Loucy (cell line): ENCODE results near the gene SPATS2.

Experiments used
- H2AFZ ChIP-seq: fragments of 200-600 bp; sonication (generic); 2 replicates; pipeline ENCODE4 v1.6.0; 2016; ENCODE audit warnings: antibody characterized with exemption, mild to moderate bottlenecking, low read length, moderate library complexity
- H3F3A ChIP-seq: fragments of 200-600 bp; 2 replicates; pipeline ENCODE4 v1.6.0; 2016; ENCODE audit warnings: antibody characterized with exemption, low read depth, mild to moderate bottlenecking
- H3K27me3 ChIP-seq: fragments of 200-600 bp; sonication (generic); 2 replicates; pipeline ENCODE4 v1.6.1; 2014; ENCODE audit warnings: low read length, mild to moderate bottlenecking; ENCODE audit not compliant: insufficient read depth, poor library complexity, severe bottlenecking
- H3K36me3 ChIP-seq: fragments of 200-600 bp; sonication (generic); 2 replicates; pipeline ENCODE4 v1.6.1; 2016; ENCODE audit warnings: low read length; ENCODE audit not compliant: insufficient read depth
- H3K4me1 ChIP-seq: fragments of 200-600 bp; sonication (generic); 2 replicates; pipeline ENCODE4 v1.5.1; 2014; ENCODE audit warnings: low read length, mild to moderate bottlenecking; ENCODE audit not compliant: insufficient read depth, poor library complexity, severe bottlenecking
- H3K4me2 ChIP-seq: fragments of 200-600 bp; sonication (generic); 2 replicates; pipeline ENCODE4 v1.6.0; 2014; ENCODE audit warnings: antibody characterized with exemption, low read length, low read depth, mild to moderate bottlenecking; ENCODE audit not compliant: poor library complexity, severe bottlenecking
- H3K4me3 ChIP-seq: fragments of 200-600 bp; sonication (generic); 2 replicates; pipeline ENCODE4 v1.5.1; 2014; ENCODE audit warnings: low read length, mild to moderate bottlenecking, mixed read lengths; ENCODE audit not compliant: poor library complexity, severe bottlenecking
- H3K79me2 ChIP-seq: fragments of 200-600 bp; sonication (generic); 2 replicates; pipeline ENCODE4 v1.6.1; 2014; ENCODE audit warnings: low read length; ENCODE audit not compliant: insufficient read depth
- H3K9ac ChIP-seq: fragments of 200-600 bp; sonication (generic); 2 replicates; pipeline ENCODE4 v1.6.0; 2014; ENCODE audit warnings: mild to moderate bottlenecking, low read depth, low read length, moderate library complexity; ENCODE audit not compliant: poor library complexity, severe bottlenecking
- H3K9me2 ChIP-seq: fragments of 200-600 bp; sonication (generic); replicated peaks from 2 replicates; pipeline ENCODE4 v1.6.1; 2016; ENCODE audit warnings: low read depth, low read length, mixed read lengths
- H3K9me3 ChIP-seq: fragments of 200-600 bp; sonication (generic); 2 replicates; pipeline ENCODE4 v1.6.1; 2014; ENCODE audit warnings: mild to moderate bottlenecking, antibody characterized with exemption, low read length, low read depth; ENCODE audit not compliant: insufficient read depth
- H4K20me1 ChIP-seq: fragments of 200-600 bp; sonication (generic); 2 replicates; pipeline ENCODE4 v1.6.0; 2014; ENCODE audit warnings: antibody characterized with exemption, low read length, mild to moderate bottlenecking; ENCODE audit not compliant: insufficient read depth, poor library complexity, severe bottlenecking
- EZH2phosphoT487 ChIP-seq: fragments of 200-600 bp; IDR thresholded peaks from 2 replicates; pipeline ENCODE4 v1.6.1; 2018; ENCODE audit warnings: antibody characterized with exemption, mild to moderate bottlenecking, moderate library complexity, borderline replicate concordance
- TF ChIP-seq, protein P1 (sequence below): fragments of 200-600 bp; sonication (generic); conservative IDR thresholded peaks from 2 replicates; pipeline ENCODE4 v1.5.1; 2014; ENCODE audit warnings: mild to moderate bottlenecking, antibody characterized with exemption, low read length

SPATS2 gene

DNA sequence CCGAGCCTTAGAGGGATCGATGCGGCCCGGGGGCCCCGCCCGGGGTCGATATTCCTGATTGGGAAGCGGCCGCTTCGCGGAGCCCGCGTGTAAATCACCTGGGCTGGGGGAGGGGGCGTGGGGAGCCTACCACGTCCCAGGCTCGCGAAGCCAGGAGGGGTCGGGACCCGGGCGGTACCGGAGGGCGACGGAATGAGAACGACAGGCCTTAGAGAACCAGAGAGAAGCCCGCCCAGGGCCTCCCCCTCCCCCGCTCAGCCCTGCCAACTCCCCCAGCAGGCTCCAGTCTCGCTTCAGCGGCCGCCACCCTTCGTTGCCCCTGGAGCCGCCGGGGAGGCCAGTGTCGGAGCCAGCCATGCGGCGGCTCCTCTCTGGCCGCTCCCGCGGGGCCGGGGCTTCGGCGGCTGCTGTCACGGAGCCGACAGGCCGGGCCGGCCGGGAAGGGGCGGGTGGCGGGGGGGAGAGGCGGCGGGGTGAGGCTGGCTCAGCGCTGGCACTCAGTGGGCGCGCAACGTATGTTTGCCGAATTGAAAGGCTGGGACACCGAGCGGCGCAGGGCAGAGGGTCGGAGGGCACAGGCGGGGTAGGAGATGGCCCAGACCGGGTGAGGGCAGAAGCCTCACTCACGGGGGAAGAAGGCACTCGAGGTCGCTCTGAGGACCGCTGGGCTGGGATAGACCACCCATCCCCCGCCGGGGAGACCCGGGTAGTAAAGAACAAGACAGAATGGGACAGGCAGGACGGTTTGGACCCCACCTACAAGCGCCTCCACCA is 22.0 kb upstream of the SPATS2 start:
- no peaks in the 10 kb centered on the region for H3K79me2 ChIP-seq
- H2AFZ ChIP-seq, result no peak overlapping the region
- no peak overlapping the region for H3K9ac ChIP-seq
- no peak overlapping the region for H3K4me2 ChIP-seq
- H3K4me1 ChIP-seq, result peaks cover 5% of the 10 kb centered on the region
- no peaks in the 10 kb centered on the region for H3F3A ChIP-seq
- H4K20me1 ChIP-seq, result no peaks in the 10 kb centered on the region
- H3K4me3 ChIP-seq, result no peak overlapping the region
- H3K27me3 ChIP-seq, result no peaks in the 10 kb centered on the region
- H3K9me2 ChIP-seq, result no peaks in the 10 kb centered on the region
- TF ChIP-seq, protein P1, sequence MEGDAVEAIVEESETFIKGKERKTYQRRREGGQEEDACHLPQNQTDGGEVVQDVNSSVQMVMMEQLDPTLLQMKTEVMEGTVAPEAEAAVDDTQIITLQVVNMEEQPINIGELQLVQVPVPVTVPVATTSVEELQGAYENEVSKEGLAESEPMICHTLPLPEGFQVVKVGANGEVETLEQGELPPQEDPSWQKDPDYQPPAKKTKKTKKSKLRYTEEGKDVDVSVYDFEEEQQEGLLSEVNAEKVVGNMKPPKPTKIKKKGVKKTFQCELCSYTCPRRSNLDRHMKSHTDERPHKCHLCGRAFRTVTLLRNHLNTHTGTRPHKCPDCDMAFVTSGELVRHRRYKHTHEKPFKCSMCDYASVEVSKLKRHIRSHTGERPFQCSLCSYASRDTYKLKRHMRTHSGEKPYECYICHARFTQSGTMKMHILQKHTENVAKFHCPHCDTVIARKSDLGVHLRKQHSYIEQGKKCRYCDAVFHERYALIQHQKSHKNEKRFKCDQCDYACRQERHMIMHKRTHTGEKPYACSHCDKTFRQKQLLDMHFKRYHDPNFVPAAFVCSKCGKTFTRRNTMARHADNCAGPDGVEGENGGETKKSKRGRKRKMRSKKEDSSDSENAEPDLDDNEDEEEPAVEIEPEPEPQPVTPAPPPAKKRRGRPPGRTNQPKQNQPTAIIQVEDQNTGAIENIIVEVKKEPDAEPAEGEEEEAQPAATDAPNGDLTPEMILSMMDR, result no peak
- no peaks in the 10 kb centered on the region for H3K9me3 ChIP-seq
- H3K36me3 ChIP-seq, result no peaks in the 10 kb centered on the region

- H3F3A ChIP-seq, result no peaks in the 10 kb centered on the region
- no peaks in the 10 kb centered on the region for H4K20me1 ChIP-seq
- H3K79me2 ChIP-seq, result no peaks in the 10 kb centered on the region
- no peak overlapping the region for H3K9ac ChIP-seq
- H3K4me2 ChIP-seq, result no peak overlapping the region
- H3K9me3 ChIP-seq, result no peaks in the 10 kb centered on the region
- H3K9me2 ChIP-seq, result no peaks in the 10 kb centered on the region
- H3K4me1 ChIP-seq, result peaks cover 5% of the 10 kb centered on the region
- no peak overlapping the region for H3K4me3 ChIP-seq
- no peaks in the 10 kb centered on the region for H3K27me3 ChIP-seq
- H3K36me3 ChIP-seq, result no peaks in the 10 kb centered on the region
- TF ChIP-seq, protein P1, result no peak
- TF ChIP-seq EZH2phosphoT487, result no peak
- no peak overlapping the region for H2AFZ ChIP-seq
Observed at GRCh38 chr12:49345825-49346658, 21.2 kb upstream of the SPATS2 start.

DNA sequence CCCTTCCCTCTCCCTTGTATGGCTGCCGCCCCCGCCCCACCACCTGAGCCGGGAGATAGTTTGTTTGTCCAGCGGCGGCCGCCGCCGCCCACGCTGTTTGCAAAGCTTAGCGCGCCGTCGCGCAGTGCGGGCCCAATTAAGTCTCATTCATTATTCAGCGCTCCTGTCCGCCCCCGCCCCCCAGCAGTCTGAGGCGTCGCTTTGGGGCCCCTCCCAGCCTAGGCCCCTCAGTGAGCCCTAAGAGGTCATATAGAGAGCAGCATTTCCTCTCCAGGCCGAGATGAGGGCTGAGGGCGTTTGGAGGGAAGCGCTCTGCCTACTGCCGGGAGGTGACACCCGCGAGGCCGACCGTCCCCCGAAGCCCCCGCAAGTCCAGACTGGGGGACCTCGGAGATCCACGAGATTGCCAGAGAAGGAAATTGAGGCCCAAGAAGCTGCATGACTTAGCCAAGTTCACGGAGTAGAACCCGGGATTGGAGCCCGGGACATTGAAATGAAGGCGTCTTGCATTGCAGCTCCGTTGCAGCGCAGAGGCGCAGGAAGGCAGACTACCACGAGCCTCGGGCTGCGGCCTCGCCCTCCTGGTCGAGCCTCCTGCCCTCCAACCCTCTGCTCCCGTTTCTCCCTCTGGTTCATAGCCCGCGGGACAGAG is 20.5 kb upstream of the SPATS2 start, which contains the start of gene DNAJC22:
DNAJC22 (plus strand) TSS at position 230 of the 652 bp plus-strand sequence. CDS start 1,985 bp downstream, outside the sequence.
- Histone ChIP-seq H3K27me3 (no peaks in the 10 kb centered on the region), H3K79me2 (no peaks in the 10 kb centered on the region), H3F3A (no peaks in the 10 kb centered on the region), H3K9ac (peak within 1 kb of the TSS; percentile 48), H3K4me2 (peak within 1 kb of the TSS; percentile 66), H3K4me1 (peaks cover 5% of the 10 kb centered on the region), H3K4me3 (peak within 1 kb of the TSS; percentile 60), H3K9me3 (no peaks in the 10 kb centered on the region), H3K9me2 (no peaks in the 10 kb centered on the region), H3K36me3 (no peaks in the 10 kb centered on the region), H2AFZ (peak within 1 kb of the TSS; percentile 89), H4K20me1 (no peaks in the 10 kb centered on the region)
- TF ChIP-seq, protein P1, result no peak
- no peak for TF ChIP-seq EZH2phosphoT487
